NCI-H446 (cell line): ENCODE data around the gene FNDC10.

ENCODE experiments used
- DNase-seq, 2 experiments: peaks; one replicate each; lab custom pipeline; 2025; lab: John Stamatoyannopoulos, UW

Gene FNDC10

GRCh38 chr1:1616045-1616790 is 16.3 kb upstream of the FNDC10 start:
- DNase-seq: no peak

- peak; percentile 97 to 100 for DNase-seq
Measured at GRCh38 chr1:1615256-1616044, 15.5 kb upstream of the FNDC10 start, which contains the start of gene MIB2. Gene MIB2 (plus strand): TSS chr1:1615500. CDS start chr1:1623453, 7,953 bp downstream.

GRCh38 chr1:1614954-1615255 is 15.0 kb upstream of the FNDC10 start:
- no peak for DNase-seq

GRCh38 chr1:1614204-1614953 is 14.4 kb upstream of the FNDC10 start:
- no peak for DNase-seq

- DNase-seq: no peak
Measured at GRCh38 chr1:1613509-1614082, 13.7 kb upstream of the FNDC10 start.

- DNase-seq: no peak
Measured at GRCh38 chr1:1612104-1612400, 12.1 kb upstream of the FNDC10 start.

GRCh38 chr1:1610796-1611195 is 10.9 kb upstream of the FNDC10 start:
- DNase-seq: no peak

GRCh38 chr1:1609822-1610485 is 10.0 kb upstream of the FNDC10 start:
- no peak for DNase-seq

GRCh38 chr1:1606232-1606631 is 6.3 kb upstream of the FNDC10 start:
- DNase-seq: no peak

GRCh38 chr1:1605724-1606123 is 5.8 kb upstream of the FNDC10 start:
- DNase-seq: no peak

- DNase-seq: no peak
Measured at GRCh38 chr1:1605034-1605591, 5.2 kb upstream of the FNDC10 start.

GRCh38 chr1:1604374-1605033 is 4.6 kb upstream of the FNDC10 start:
- no peak for DNase-seq

GRCh38 chr1:1603671-1604373 is 3.9 kb upstream of the FNDC10 start:
- DNase-seq: no peak

GRCh38 chr1:1602968-1603506 is 3.1 kb upstream of the FNDC10 start:
- no peak for DNase-seq

GRCh38 chr1:1602304-1602967 is 2.5 kb upstream of the FNDC10 start:
- no peak for DNase-seq

GRCh38 chr1:1601564-1602303 is 1.8 kb upstream of the FNDC10 start:
- DNase-seq: no peak

GRCh38 chr1:1600861-1601563 is 1.1 kb upstream of the FNDC10 start:
- no peak for DNase-seq
